Stimulated activated CD8-positive, alpha-beta memory T cell treated with anti-CD3 and anti-CD28 coated beads, Interleukin-15, amount 100 ng/mL, for 24 hours (primary cell): ENCODE data around the gene SFRP2.

Source experiments
- DNase-seq: peaks from one replicate; pipeline ENCODE4 v3.0.0-alpha.2; 2020; ENCODE audit warnings: low read depth

SFRP2 gene

DNA sequence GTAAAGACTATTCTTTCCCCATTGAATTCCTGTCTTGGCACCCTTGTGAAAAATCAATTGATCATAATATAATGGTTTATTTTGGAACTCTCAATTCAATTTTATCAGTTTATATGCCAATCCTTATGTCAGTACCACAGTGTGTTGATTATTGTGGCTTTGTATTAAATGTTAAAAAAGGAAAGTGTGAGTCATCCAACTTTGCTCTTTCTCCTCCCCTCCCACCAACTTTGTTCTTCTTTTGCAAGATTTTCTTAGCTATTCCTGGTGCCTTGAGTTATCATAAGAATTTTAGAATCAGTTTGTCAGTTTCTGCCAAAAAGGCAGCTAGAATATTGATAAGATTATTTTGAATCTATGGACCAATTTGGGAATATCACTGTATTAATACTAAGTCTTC is 17.8 kb downstream of the SFRP2 start:
- no peak for DNase-seq

- no peak for DNase-seq
These were observed 22.1 kb downstream of the SFRP2 start for GRCh38 chr4:153766758-153767157.

DNA sequence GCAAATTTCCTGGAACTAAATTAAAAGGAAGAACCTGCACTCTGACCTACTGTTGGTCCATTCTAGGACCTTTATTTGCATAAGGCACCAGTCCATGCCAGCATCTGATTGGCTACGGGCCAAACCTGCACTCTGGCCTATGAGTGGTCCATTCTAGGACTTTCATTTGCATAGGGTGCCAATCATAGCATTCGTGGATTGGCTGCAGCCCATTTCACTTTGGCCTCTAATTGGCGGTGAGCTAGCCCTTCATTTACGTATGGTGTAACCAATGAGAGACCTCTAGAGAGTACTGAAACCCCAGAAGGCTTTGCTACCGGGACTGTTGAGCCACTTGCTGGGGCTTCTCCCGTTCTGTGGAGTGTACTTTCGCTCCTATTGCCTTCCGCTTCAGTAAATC is 23.0 kb downstream of the SFRP2 start:
- no peak for DNase-seq

- DNase-seq, result no peak
These were observed 24.1 kb downstream of the SFRP2 start for GRCh38 chr4:153764601-153765368.

DNA sequence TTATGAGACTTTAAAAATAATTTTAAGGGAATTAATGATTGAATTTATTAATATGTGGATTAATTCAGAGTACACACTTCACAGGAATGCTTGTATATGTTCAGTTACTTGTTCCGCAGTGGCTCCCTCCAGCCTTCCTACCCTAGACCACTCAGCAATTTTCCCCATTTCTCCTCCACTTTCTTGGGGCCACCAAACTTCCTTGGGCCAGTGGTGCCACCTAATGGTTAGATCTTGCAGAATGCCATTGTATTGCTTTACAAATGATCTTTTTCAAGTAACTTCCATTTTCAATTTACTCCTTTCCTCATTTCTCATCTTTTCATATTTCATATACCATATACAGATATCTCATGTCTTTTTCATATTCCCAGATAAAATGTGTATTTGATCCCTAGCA is 25.5 kb downstream of the SFRP2 start:
- DNase-seq, result no peak

DNA sequence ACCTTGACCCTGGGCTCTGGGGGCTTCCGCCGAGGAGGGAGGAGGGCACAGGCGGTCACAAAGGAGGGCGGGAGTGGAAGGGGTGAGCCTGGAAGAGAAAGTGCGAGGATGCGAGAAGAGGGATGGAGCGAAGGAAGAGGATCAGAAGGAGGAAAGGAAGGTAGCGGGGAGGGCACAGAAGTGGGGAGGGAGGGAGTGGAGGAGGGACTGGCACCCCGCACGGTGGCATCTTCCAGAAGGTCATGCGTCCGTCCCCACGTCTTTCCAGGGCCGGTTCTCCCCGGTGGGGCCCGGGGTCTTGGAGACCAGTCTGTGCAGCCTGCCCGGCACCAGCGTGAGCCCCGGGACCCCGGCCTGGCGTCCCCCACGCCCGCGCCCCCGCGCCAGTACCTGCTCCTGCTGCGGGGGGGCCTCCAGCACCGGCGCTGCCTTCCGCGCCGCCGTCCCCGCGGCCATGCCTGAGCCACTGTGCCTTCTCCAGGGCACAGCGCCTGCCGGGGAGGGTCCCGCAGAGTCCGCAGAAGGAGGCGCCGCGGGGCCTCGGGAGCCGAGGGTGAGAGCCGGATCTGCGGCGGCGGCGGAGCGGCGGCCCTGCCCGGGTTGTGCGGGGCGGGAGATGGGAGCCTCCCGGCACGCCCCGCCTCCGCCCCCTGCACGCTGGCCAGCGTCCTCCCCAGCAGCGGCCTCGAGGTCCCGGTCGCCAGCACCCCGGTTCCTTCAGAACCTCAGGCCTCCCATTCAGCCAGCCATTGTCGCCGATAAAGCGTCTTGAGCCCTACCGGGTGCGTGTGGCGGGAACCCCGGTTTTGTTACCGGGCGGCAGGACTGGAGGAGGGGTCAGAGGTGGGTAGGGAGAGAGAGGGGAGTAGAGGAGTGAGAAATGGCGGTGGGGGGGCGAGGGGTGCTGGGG is 29.2 kb downstream of the SFRP2 start, which contains the start of gene RNF175:
Gene RNF175, minus strand, starts transcription at position 618 of the 910 bp plus-strand sequence. Its CDS starts 162 bp downstream, at position 456.
- DNase-seq, result no peak

GRCh38 chr4:153758688-153759406 is 30.0 kb downstream of the SFRP2 start:
- no peak for DNase-seq

GRCh38 chr4:153758136-153758535 is 30.7 kb downstream of the SFRP2 start:
- DNase-seq, result no peak

DNA sequence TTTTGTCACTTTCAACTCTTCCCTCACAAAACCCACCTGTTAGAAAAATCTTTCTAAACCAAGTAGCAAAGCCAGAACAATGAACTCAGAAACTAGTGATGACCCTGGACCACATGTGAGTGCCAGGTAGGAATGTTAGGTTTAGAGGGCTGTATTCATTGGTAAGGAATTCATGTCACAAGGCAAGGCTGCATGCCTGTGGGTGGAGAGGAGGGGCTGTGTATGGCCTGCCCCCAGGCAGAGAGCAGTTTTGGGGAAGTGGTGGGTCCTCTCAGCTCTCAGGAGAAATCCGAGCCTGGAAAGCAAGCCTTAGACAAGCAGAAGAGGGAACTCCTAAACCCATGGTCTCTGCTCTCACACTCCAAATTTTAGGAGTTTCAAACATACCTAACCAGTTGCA is 31.5 kb downstream of the SFRP2 start:
- no peak for DNase-seq

- no peak for DNase-seq
These were observed 33.7 kb downstream of the SFRP2 start for GRCh38 chr4:153755186-153755585.

DNA sequence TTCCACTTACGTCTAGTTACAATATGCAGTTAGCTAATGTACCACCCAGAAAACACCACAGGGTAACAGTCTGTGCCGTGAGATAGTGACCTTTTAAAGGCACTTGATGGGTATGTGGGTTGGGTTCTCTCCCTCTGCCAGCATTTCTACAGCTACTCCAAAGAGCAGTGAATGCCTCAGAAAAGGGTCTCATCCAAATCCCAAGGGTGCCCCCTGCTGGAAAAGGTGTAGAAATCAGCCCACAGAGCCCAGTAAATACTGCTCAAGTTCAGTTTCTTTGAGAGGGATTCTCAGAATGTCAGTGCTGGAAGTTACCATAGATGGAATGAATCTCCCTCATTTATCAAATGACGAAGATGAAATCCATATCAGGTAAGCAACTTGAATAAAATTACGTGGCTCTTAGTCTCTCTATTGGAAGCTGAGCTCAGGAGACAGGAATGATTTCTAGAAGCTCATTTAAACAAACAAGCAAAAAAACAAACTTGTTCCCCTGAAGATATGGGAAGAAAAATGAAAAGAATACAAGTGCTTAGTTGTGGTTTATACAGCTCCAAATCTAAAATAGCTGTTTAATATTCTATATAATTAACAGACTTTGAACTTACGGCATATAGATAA is 38.6 kb downstream of the SFRP2 start:
- DNase-seq, result peak; percentile 16

GRCh38 chr4:153748378-153748777 is 40.5 kb downstream of the SFRP2 start:
- no peak for DNase-seq

DNA sequence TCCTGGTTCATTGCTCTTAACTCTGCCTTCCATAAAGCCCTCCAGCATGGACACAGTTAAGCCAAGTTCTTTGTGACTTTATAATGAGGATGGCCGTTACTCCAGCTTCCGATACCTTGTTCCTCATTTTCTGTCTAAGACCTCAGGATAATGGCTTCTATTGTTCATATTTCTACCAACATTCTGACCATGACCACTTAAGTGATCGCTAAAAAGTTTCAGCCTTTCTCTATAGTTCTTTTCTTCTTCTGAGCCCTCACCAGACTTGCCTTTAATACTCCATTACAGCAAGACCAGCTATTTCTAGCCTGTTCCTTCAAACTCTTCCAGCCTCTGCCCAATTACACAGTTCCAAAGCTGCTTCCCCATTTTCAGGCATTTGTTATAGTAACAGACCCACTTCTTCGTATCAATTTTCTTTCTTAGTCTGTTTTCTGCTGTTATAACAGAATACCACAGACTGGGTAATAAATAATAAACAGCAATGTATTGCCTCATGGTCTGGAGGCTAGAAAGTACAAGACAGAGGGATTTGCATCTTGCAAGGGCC is 41.4 kb downstream of the SFRP2 start:
- no peak for DNase-seq

GRCh38 chr4:153745651-153746050 is 43.2 kb downstream of the SFRP2 start:
- no peak for DNase-seq

DNA sequence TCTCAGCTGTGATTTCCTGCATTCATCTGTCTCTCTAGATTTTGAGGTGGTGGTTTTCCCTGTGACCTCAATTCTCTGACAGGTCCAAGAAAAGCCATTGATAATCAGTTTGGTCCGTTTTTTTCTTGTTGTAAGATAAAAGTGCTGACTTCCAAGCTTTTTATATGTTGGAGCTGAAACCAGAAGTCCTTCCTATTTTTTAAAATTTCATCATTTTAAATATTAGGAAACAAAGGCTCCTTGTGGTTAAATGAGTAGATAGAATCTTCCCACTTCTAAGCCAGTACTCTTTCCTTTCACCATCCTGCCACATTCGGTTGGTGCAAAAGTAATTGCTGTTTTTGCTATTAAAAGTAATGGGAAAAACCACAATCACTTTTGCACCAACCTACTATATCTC is 47.3 kb downstream of the SFRP2 start:
- no peak for DNase-seq

DNA sequence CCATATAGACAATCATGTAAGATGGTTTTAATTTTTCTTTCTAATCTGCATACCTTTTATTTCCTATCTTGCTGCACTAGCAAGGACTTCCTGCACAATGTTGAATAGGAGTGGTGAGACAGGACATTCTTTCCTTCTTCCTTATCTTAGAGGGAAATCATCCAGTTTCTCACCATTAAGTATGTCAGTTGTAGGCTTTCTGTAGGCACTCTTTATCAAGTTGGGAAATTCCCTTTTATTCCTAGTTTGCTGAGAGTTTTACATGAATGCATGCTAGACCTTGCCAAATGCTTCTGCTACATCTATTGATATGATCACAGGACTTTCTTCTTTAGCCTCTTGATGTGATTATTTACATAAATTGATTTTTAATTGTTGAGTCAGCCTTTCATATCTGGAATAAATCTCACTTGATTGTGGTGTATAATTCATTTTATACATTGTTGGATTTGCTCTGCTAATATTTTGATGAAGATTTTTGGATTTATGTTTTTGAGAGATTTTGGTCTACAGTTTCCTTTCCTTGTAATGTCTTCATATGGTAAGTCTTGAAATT is 52.9 kb downstream of the SFRP2 start:
- no peak for DNase-seq

DNA sequence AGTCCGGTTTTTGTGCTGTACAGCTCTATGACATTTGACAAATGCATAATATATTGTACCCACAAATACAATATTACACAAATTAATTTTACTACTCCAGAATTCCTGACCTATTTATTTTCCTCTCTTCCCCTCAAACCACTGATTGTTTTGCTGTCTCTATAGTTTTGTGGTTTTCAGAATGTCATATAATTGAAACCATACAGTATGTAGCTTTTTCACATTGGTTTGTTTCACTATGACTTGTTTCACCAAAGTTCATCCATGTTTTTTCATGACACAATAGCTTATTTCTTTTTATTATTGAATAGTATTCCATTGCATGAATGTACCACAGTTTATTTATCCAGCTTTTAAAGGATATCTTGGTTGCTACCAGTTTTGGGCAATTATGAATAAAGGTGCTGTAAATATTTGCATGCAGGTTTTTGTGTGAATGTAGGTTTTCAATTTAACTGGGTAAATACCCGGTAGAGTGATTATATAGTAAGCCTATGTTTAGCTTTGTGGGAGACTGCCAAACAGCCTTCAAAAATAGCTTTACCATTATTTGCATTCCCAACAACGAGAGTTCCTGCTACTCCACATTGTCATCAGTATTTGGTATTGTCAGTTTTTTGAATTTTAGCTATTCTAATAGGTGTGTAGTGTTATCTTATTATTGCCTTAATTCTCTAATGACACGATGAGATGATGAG is 55.0 kb downstream of the SFRP2 start:
- no peak for DNase-seq

DNA sequence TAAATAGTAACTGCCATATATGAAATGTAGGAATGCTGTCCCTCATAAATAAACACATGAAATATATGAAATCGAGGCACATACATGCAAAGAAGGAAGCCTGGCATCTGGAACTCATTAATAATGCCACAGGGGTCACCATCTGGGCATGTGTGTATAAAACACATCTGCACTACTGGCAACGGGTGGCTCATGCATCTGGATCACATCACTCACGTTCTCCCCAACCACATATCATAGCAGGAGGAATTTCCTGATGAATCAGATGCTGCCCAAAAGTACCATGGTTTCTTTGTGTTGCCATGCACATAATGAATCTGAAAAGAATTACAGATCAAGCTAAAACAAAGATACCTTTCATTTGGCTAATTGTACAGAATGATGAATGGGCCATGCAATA is 57.6 kb downstream of the SFRP2 start:
- no peak for DNase-seq
